ENCODE data around the gene MAP2K2. TPM values are rescaled to one million over a fixed set of nuclear protein-coding genes. Genes with fewer than 3 reads are reported as not detected.

MAP2K2 gene
- total RNA-seq, 1 experiment from 2014 or later = 185 TPM

DNA sequence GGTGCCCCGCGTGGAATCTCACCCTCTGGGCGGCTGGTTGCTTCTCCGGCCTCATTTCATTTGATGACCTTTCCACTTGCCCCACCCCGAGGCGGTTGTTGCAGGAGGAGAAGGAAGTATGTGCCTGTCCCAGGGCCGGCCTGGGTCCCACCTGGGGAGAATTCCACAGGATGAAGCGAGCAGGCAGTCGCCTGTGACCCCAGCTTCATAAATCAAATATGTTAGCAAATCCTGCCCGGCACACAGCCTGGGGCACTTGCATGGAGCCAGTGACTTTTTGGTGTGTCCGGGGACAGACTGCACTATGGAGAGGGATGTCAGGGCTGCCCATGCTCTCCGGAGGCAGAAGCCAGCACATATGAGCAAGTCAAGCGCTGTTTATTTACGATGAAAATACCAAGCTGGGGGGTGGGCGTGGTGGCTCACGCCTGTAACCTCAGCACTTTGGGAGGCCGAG is 37.5 kb downstream of the MAP2K2 start:
- no peak for DNase-seq (ENCODE audit: low spot score)
- BruUV-seq (replicated peaks) = no TSS peak
- no peaks in the 10 kb centered on the region for H3K4me1 ChIP-seq (ENCODE audit: insufficient read depth, low read length, poor library complexity, severe bottlenecking)
- POLR2A ChIA-PET (ENCODE audit: low non-redundant PET) = no interaction called here
- H3K27ac ChIP-seq (ENCODE audit: low read depth, low read length, poor library complexity, severe bottlenecking) = no peak overlapping the region
- H3K27me3 ChIP-seq (replicated peaks; ENCODE audit: insufficient read depth, low read depth, low read length, poor library complexity) = no peaks in the 10 kb centered on the region
- peaks cover 3% of the 10 kb centered on the region for H3K36me3 ChIP-seq (ENCODE audit: insufficient read depth, low read length, poor library complexity, severe bottlenecking)
- intact Hi-C loops (cut with micrococcal nuclease; ENCODE audit: unreplicated experiment) = no loop called here
- no peaks in the 10 kb centered on the region for H3K9me3 ChIP-seq (ENCODE audit: low read depth, low read length, poor library complexity, severe bottlenecking)
- no peak overlapping the region for H3K4me3 ChIP-seq (ENCODE audit: low read depth, low read length, poor library complexity, severe bottlenecking)
- CTCF ChIA-PET = interaction anchor here (1.2 kb wide), 1 partner anchor 54 kb away, joined by 4 read pairs; no protein-coding TSS in a partner anchor
- TF ChIP-seq, protein P1, sequence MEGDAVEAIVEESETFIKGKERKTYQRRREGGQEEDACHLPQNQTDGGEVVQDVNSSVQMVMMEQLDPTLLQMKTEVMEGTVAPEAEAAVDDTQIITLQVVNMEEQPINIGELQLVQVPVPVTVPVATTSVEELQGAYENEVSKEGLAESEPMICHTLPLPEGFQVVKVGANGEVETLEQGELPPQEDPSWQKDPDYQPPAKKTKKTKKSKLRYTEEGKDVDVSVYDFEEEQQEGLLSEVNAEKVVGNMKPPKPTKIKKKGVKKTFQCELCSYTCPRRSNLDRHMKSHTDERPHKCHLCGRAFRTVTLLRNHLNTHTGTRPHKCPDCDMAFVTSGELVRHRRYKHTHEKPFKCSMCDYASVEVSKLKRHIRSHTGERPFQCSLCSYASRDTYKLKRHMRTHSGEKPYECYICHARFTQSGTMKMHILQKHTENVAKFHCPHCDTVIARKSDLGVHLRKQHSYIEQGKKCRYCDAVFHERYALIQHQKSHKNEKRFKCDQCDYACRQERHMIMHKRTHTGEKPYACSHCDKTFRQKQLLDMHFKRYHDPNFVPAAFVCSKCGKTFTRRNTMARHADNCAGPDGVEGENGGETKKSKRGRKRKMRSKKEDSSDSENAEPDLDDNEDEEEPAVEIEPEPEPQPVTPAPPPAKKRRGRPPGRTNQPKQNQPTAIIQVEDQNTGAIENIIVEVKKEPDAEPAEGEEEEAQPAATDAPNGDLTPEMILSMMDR (conservative IDR thresholded peaks at IDR 0.05; ENCODE audit: low read depth, low read length) = no peak
- no peak for TF ChIP-seq EZH2 (IDR thresholded peaks at IDR 0.05; ENCODE audit: borderline replicate concordance, low read depth, low read length, poor library complexity, severe bottlenecking)

DNA sequence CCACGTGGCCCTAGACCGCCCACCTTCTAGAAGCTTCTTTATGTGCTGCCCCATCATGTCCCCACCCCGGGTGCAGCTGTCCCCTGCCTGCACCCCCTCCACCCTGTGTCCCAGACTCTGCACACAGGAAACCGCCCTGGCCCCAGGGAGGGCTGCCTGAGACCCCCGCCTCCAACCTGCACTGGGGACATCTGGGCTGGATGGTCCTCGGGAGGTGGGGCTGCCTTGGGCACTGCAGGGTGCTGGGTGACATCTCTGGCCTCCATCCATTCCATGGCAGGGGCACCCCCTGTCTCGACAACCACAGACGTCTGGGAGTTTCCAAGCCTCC is 39.4 kb downstream of the MAP2K2 start:
- peaks cover 3% of the 10 kb centered on the region for H3K36me3 ChIP-seq (ENCODE audit: insufficient read depth, low read length, poor library complexity, severe bottlenecking)
- H3K27ac ChIP-seq (ENCODE audit: low read depth, low read length, poor library complexity, severe bottlenecking) = no peak overlapping the region
- no TSS peak for BruUV-seq (replicated peaks)
- no peaks in the 10 kb centered on the region for H3K4me1 ChIP-seq (ENCODE audit: insufficient read depth, low read length, poor library complexity, severe bottlenecking)
- intact Hi-C loops (cut with micrococcal nuclease; ENCODE audit: unreplicated experiment) = no loop called here
- TF ChIP-seq EZH2 (IDR thresholded peaks at IDR 0.05; ENCODE audit: borderline replicate concordance, low read depth, low read length, poor library complexity, severe bottlenecking) = no peak
- TF ChIP-seq, protein P1 (conservative IDR thresholded peaks at IDR 0.05; ENCODE audit: low read depth, low read length) = no peak
- CTCF ChIA-PET = no interaction called here
- POLR2A ChIA-PET (ENCODE audit: low non-redundant PET) = no interaction called here
- no peaks in the 10 kb centered on the region for H3K9me3 ChIP-seq (ENCODE audit: low read depth, low read length, poor library complexity, severe bottlenecking)
- no peak overlapping the region for H3K4me3 ChIP-seq (ENCODE audit: low read depth, low read length, poor library complexity, severe bottlenecking)
- no peaks in the 10 kb centered on the region for H3K27me3 ChIP-seq (replicated peaks; ENCODE audit: insufficient read depth, low read depth, low read length, poor library complexity)
- no peak for DNase-seq (ENCODE audit: low spot score)

DNA sequence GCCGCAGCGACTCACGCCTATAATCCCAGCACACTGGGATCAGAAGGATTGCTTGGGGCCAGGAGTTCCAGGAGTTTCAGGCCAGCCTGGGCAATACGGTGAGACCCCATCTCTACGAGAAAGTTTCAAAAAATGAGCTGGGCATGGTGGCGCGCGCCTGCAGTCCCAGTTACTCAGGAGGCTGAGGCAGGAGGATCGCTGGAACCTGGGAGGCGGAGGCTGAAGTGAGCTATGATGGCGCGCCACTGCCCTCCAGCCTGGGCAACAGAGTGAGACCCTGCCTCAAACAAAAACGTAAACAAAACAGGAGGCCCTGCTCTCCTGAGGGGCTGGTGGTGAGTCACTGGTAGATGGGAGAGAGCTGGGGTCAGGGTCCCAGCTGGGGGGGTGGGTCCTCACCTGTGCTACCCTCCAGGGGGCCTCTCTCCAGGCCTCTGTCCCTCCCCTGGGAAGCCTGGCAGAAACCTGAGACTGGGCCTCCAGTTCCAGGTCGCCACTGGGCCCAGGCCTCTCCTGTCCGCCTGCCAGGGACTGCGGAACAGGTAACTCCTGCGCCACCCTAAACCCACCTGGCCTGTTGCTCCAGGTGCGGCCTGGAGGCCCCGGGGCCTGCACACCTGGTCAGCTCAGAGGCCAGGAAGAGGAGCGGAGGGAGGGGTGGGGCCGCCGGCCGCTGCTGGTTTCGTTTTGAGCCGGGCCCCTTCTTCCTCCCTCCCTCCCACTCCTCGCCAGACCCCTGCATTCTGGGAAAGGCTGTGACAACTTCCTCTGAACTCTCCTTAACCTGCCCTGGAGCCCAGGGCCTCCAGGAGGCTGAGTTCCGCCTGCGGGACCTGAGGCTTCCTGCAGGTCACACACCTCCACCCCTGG is 40.0 kb downstream of the MAP2K2 start:
- no peak for DNase-seq (ENCODE audit: low spot score)
- no peak overlapping the region for H3K4me3 ChIP-seq (ENCODE audit: low read depth, low read length, poor library complexity, severe bottlenecking)
- CTCF ChIA-PET = no interaction called here
- H3K27ac ChIP-seq (ENCODE audit: low read depth, low read length, poor library complexity, severe bottlenecking) = no peak overlapping the region
- no peaks in the 10 kb centered on the region for H3K4me1 ChIP-seq (ENCODE audit: insufficient read depth, low read length, poor library complexity, severe bottlenecking)
- POLR2A ChIA-PET (ENCODE audit: low non-redundant PET) = no interaction called here
- no peaks in the 10 kb centered on the region for H3K9me3 ChIP-seq (ENCODE audit: low read depth, low read length, poor library complexity, severe bottlenecking)
- BruUV-seq (replicated peaks) = no TSS peak
- TF ChIP-seq, protein P1 (conservative IDR thresholded peaks at IDR 0.05; ENCODE audit: low read depth, low read length) = no peak
- TF ChIP-seq EZH2 (IDR thresholded peaks at IDR 0.05; ENCODE audit: borderline replicate concordance, low read depth, low read length, poor library complexity, severe bottlenecking) = no peak
- intact Hi-C loops (cut with micrococcal nuclease; ENCODE audit: unreplicated experiment) = no loop called here
- H3K36me3 ChIP-seq (ENCODE audit: insufficient read depth, low read length, poor library complexity, severe bottlenecking) = no peaks in the 10 kb centered on the region
- no peaks in the 10 kb centered on the region for H3K27me3 ChIP-seq (replicated peaks; ENCODE audit: insufficient read depth, low read depth, low read length, poor library complexity)
